ENCODE results near the gene USP10. TPM values are rescaled to one million over a fixed set of nuclear protein-coding genes. Genes with fewer than 3 reads are reported as not detected.

The USP10 gene
- total RNA-seq, 1 experiment from 2014 or later = 79.5 TPM

DNA sequence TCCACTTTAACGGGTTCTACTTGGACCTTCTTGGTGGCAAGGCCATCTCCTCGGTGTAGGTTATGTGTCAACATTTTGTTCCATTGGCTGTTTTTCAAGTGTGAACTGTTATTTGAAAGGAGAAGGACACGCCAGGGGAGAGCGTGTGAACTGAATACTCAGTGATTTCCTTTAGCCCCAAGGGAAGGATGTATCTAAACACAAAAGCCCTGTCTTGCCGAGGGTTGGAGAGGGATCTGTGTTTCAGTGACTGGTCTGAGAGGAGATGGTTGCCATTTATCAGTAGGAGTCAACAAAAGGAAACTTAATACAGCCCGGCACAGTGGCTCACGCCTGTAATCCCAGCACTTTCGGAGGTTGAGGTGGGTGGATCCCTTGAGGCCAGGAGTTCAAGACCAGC lies 50.0 kb downstream of the USP10 start:
- no peak for DNase-seq (ENCODE audit: low spot score)

DNA sequence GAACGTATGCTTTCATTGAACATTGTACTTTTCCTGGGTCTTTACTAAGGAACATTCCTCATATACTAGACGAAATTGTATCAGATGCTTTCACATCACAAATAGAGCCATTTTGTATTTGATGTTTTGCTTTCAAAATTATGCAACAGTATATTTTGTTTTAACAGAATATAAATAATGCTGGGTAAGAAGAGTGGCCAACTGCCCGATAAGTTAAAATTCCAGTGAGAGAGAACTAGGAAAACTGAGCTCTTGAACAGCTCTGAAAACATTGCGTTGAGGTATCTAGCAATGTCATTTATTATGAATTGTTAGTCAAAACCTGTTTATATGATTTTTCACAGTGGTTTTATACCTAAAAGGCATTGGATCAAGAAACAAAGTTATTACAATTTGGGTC lies 50.8 kb downstream of the USP10 start:
- no peak for DNase-seq (ENCODE audit: low spot score)

DNA sequence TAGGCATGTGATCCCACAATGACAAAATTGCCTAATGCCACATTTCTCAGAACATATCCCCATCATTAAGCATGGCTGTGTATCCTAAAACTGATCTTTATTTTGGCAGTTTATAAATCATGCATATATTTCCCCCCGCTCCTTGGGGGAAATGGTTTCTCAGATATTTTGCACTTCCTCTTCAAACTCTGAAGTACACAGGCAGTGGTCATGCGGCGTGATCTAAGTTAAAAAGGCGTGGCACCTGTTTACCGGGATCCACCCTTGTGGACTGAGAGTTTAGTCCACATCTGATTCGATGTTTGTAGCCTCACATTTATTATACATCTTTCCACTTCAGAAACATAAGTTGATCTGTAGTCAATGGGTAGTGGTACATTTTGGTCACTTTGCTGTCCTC lies 51.4 kb downstream of the USP10 start:
- DNase-seq (ENCODE audit: low spot score) = no peak

DNA sequence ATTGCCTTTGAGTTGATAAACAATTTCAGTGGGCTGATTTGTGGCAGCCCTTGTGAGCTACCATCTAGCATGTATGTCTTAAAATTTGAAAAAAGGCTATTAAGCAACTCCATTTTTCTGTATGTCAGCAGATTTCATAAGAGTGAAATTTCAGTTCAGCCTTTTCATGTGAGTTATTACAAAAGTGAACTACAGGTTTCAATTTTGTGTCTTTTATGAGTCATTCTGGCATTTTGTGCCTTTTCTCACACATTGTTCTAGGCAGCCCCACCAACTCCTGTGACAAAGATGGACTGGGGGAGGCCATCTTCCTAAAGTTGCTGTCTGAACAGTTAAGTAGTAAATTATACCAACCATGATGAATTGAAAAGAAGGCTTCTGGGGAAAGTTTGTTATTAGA lies 52.1 kb downstream of the USP10 start:
- no peak for DNase-seq (ENCODE audit: low spot score)

DNA sequence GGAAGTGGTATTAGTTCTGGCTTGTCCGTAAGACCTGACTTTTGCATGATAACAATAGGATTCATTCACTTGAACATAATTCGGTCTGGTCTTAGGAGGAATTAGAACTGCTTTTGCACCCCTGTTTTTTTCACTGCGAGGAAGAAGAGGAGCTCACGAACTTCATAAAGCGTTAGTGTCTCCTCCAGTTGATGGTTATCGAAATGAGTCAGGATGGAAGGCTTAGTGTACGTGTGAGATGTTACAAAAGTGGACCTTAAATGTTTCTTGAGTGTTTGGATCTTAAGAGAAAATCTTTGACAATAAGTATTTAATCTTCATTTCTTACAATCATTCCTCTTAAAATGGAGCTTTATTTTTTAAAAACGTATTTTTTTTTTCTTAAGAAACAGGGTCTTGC lies 52.8 kb downstream of the USP10 start:
- no peak for DNase-seq (ENCODE audit: low spot score)

DNA sequence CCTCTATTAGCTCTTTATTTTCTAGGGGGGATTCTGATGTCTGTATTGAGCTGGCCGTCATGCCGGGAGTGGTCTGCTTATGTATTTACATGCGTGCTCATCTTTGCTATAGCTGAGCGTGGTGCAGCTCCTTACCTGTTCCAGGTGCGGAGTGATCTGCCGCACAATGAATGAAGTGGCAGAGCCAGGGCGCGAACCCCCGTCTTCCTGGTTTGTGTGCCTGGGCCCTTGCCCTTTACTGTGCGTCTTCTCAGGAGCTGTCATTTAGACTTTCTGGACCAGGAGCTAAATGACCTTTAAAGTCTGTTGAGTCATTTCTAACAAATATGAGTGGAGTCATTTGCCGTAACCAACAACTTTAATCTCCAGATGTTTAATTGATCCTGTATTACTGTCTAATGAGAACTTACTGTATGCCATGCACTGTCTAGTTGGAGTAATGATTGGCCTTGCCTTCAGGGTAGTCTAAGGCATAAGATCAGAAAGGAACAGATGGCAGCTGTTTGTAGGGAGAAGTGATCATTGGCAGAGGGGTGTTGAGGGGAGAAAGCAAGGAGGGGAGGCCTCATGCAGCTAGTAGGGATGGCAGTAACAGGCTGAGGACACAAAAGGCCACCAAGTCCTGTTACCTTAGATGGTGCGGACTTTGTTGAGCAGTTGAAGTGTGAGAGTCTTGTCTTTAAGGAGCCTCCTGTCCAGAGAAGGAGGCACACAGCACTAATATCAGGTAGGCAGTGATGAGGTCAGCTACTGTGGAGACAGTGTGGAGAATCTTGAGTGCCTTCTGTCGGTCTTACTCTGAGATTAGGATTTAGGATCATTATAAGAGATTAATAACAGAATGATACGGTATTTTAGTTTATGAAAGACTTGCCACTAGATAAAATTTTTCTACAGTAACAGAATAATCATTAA lies 53.9 kb downstream of the USP10 start:
- no peak for DNase-seq (ENCODE audit: low spot score)

DNA sequence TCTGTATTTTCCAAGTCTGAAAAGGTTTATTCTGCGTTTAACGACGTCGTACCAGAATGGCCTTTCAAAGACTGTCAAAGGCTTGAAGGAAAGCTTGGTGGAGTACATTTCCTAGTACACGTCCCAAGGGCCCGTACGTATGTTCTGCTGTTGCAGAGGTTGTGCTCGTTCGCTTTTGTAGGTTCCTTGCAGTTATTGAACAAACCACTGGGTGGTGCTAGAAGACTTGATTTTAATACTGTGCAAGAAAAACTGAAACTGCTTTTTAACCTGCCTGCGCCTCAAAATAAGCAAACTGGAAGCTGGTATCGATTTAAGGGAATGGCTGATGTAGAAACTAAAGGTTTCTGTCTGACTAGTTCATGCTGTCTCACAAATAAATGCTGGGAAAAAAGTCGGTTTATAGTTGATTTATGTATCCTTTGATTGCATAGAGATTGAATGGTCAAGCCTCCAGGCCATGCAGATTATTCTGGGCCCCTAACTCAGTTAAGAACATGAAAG lies 54.6 kb downstream of the USP10 start:
- DNase-seq (ENCODE audit: low spot score) = peak; percentile 79

DNA sequence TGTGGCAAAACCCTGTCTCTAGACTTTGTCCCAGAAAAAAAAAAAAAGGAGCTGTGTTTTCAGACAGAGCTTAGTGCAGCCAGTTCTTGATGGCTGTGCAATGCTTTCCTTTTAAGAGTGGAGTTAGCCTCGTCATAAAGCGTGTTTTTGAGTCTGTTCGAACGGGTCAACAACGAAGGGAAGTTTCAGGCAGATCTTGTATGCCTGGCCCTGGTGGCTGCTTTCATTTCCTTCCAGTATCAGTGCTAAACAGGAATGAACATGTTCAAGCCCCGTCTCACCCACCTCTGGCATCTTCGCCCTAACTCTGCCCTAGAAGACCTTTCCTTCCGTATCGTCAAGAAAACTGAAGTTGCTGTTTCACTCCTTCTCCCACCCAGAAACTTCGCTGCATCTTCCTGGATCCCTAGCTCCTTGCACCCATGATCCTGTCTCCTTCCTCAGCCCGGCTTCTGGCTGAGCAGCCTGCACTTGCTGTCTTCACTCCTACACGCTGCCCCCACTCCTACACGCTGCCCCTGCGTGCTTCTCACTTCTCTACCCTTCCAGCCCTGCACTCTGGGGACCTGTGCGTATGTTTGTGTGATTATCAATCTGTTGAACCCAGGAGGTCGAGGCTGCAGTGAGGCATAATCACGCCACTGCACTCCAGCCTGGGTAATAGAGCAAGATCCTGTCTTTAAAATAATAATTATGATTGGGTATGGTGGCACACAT lies 55.3 kb downstream of the USP10 start:
- DNase-seq (ENCODE audit: low spot score) = no peak

DNA sequence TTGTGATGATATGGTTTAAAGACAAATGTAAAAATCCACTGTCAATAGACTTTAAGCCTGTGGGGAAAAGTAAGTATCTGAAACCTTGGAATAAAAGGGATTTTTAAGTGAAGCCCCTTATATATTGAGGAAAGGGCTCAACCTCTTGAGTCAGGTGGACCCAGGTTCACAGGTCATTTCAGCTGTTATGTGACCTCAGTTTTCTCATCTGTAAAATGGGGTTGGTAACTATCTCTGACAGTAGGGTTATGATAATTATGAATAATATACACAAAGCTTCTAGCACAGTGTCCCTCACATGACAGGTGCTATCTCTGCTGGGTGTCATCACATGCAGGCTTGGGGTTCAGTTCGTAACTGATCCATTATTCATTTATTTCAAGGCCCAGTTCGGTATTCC lies 57.0 kb downstream of the USP10 start:
- no peak for DNase-seq (ENCODE audit: low spot score)

DNA sequence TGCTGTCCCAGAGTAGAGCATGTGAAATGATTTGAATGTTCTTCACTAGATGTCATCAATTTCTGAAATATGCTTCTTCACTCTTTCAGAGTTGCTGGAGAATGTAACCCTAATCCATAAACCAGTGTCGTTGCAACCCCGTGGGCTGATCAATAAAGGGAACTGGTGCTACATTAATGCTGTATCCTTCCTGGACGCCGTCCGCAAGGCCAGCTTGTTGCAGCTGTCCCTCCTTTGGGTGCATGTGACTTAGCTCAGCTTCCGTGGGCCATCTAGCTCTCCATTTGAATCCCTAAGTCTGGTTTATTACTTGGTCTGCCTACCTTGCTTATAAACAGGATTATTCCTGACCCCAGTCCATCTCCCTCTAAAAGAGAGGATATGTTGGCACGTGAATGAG lies 58.8 kb downstream of the USP10 start:
- no peak for DNase-seq (ENCODE audit: low spot score)

DNA sequence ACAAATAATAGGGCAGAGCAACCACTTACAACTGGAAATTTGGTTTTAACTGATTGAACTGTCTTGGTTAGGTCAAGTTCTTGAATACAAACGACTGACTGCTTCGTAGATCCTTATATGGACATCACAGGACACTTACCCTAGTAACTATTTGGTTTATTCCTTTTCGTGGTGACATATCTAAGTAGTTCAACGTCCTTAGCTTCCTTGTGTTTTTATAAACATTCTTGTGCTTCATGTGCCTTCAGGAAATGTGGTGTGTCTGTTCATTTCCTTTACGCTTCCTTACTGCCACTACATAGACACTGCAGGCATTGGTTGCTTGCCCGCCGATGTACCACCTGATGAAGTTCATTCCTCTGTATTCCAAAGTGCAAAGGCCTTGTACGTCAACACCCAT lies 59.3 kb downstream of the USP10 start:
- no peak for DNase-seq (ENCODE audit: low spot score)

DNA sequence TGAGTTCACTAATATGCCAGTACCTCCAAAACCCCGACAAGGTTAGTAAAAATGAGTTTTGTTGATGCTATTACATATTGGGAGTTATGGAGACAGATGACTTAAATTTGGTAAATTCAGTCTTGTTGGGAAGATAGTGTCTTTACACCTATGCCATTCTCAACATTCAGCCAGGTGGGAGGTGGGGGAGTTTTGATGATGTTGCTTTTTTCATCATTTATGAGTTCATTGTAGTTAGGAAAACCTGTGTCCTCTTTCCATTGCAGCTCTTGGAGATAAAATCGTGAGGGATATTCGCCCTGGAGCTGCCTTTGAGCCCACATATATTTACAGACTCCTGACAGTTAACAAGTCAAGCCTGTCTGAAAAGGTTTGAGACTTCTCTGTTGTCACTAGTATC lies 60.1 kb downstream of the USP10 start:
- no peak for DNase-seq (ENCODE audit: low spot score)

DNA sequence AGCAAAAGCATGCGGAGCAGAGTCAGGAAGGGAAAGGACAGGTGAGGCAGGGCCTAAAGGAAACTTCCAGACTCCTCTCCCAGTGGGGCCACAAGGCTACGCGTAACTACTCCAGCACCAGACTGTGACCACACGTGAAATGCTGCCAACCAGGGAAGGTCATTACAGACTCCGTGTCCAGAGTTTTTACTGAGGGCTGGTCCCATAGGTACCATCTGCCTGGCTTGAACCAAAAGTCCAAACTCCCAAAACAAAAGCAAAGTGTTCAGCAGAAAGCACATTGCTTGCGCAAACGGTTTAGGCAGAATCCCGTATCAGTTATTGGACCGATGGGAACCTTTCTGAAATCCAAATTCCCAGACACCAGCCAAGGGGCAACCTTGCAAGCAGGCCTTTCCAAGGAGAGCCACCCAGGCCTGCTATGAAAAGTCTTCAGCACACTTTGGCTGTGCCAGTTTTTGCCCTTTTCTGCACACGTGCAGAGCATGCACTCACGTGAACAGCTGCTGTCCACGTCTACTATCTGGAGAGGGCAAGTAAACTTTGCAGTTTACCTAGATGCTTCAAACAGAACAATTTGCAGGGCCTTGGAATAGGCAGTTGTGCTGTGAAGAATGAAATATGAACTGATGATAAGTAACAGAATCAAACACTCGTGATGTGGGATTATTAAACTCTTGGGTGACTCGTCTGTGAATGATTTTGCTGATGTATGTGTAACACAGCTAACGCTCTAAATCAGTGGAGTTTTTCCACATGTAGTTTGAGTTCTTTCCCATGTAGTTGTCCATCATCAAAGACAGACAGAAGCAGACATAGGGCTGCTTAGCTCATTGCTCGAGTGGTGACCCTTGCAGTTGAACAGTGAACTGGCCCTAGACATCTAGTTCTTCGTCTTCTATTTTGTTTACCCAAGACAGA lies 61.9 kb downstream of the USP10 start:
- DNase-seq (ENCODE audit: low spot score) = no peak

DNA sequence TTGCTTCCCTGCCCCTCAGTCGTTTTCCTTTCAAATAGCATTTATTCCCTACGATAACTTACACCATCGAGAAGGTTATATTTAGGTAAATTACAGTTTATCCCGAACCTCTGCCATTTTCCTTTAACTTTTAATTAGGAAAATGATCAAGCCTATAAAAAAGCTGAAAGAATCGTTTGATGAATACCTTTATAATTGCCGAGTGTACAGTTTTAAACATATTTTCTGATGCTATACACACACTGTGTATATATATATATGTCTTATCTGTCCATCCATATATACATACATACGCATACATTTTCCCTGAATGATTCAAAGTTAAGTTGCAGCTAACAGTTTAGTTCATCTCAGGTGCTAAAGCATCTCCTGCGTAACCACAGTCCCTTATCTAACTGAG lies 63.4 kb downstream of the USP10 start:
- no peak for DNase-seq (ENCODE audit: low spot score)

DNA sequence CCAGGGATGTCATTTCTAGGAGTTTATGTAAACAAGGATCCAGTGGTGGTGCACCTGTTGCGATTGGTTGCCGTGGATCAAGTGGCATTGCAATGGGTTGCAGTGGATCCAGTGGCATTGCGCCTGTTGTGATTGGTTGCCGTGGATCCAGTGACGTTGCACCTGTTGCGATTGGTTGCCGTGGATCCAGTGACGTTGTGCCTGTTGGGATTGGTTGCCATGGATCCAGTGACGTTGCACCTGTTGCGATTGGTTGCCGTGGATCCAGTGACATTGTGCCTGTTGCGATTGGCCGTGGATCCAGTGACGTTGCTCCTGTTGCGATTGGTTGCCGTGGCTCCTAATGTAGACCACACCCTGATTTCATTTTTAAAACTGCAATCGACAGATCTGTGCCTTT lies 63.8 kb downstream of the USP10 start:
- DNase-seq (ENCODE audit: low spot score) = no peak

DNA sequence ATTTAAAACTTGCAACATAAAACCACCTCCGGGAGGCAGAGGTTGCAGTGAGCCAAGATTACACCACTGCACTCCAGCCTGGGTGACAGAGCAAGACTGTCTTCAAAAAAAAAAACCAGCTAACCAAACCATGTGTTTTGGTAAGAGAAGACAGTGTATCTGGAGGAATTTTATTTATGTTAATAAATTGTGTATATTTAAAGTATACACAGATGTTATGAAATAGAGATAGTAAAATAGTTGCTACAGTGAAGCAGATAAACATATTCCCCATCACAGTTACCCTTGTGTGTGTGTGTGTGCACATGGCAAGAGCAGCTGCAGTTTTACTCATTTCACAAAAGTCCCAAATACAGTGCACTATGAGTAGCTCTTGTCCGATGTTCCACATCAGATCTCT lies 65.2 kb downstream of the USP10 start:
- no peak for DNase-seq (ENCODE audit: low spot score)

DNA sequence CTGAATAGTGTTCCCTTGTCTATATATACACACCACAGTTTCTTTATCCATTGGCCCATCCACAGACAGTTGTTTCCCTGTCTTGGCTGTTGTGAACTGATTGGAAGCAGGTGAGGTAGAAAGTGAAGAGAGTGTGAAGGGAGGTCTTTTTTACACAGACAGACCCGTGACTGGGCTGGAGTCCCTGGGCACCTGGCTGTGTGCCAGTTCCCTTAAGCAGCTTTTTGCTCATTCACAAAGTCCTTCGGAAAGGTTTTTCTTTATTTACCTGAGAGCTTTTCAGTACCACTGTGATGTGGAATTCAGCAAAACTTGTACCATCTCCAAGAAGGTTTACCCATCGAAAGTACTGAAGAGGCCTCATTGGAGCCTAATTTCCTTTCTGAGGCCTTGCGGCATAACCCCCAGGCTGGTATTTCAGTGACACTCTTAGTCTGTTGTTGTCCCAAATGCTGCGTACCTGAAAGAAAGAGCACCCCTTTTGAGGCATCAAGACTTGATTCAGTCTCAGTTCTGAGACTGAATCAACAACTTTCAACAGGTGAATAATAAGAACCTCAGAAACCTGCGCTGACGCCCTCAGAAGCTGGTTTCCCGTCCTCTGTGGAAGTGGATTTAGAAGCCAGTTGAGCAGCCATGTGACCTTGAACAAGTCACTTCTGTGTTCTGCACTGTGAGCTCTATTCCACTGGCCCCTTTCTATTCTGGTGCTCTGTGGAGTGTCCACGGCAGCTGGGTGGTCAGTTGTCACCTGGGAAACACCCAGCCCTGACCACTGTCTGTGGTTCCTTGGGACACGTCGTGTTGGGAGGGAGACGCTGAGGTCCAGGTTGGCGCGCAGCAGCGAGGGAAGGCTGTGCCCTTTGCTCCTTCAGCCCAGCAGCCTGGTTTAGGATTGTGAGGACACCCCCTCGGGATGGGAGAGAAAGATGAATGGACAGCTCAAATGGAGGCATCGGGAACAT lies 66.1 kb downstream of the USP10 start:
- no peak for DNase-seq (ENCODE audit: low spot score)

DNA sequence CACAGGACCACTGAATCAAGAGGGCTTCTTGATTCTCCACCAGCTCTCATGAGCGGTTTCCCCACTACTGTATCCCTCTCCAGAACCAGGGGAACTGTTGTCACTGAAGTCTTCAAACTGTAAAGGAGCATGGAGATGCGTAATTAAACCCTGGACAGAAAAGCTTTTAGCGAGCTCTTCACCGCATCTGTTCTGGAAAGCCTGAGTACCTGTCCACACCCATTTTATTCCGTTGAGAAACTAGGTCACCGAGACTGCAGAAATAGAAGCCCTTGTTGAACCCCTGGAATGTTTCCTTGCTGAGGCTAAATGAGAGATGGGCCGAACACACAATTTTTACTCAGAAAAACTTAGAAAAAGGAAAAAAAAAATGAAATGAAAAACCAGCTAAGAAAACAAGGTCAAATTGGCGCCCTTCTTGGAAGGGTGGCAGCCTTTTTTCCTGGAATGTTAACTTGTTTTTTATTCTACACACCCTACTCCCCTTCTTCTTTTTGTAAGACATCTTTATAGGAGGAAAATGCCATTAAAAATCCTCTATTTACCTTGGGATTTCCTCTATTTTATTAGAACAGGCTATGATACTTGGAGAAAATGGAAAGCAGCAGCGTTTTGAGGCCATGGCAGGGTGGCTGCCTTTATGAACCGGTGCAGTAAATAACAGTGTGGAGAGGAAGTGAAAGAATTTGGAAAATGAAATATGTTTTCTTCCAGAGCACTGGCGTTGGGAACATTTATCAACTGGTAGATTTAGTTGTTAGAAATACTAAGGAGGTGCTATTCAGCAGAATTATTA lies 67.4 kb downstream of the USP10 start:
- DNase-seq (ENCODE audit: low spot score) = no peak

DNA sequence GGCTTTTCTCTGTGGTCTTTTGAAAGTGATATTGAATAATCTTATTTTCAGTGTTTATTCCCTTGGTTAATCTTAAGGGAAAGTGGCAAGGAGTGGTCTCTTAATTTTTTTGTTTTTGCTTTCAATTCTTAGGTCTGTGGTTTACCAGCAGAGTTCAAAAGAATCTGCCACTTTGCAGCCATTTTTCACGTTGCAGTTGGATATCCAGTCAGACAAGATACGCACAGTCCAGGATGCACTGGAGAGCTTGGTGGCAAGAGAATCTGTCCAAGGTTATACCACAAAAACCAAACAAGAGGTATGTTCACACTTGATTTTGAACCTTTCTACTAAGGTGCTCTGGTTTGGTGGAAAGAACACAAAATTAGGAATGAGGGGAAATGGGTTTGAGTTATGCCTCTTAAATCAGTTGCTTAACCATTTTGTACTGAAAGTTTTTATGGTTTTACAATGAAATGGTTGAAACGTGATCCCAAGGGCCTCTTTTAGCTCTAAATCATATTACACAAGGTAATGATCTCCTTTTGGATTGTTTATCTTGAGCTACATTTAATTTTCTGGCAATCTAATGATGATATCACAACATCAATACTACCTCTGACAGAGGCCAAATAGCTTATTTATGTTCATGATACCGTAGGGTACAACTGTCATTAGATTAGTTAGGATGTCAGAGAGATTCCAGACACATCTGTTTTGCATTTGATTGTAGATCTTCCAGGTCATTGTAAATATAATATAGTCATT lies 68.4 kb downstream of the USP10 start:
- no peak for DNase-seq (ENCODE audit: low spot score)

Measured in H4 (cell line).